Activated naive CD8-positive, alpha-beta T cell treated with anti-CD3 and anti-CD28 coated beads for 36 hours (primary cell): ENCODE data around the gene PHC2. TPM values are rescaled to one million over a fixed set of nuclear protein-coding genes. Genes with fewer than 3 reads are reported as not detected.

ENCODE experiments used
- DNase-seq: peaks from one replicate; pipeline ENCODE4 v3.0.0; 2021
- H3K27ac Mint-ChIP-seq: one replicate; pipeline ENCODE4 v1.8.0; 2022; ENCODE audit warnings: mild to moderate bottlenecking, moderate library complexity, mixed read lengths
- H3K27me3 Mint-ChIP-seq: one replicate; pipeline ENCODE4 v1.8.0; 2022; ENCODE audit warnings: mild to moderate bottlenecking, mixed read lengths
- H3K36me3 Mint-ChIP-seq: one replicate; pipeline ENCODE4 v1.8.0; 2021; ENCODE audit warnings: mild to moderate bottlenecking, mixed read lengths
- H3K4me1 Mint-ChIP-seq: one replicate; pipeline ENCODE4 v1.8.0; 2021; ENCODE audit warnings: mixed read lengths
- H3K4me3 Mint-ChIP-seq: one replicate; pipeline ENCODE4 v1.8.0; 2022; ENCODE audit warnings: mild to moderate bottlenecking, moderate library complexity, mixed read lengths
- H3K9me3 Mint-ChIP-seq: one replicate; pipeline ENCODE4 v1.8.0; 2022; ENCODE audit warnings: mixed read lengths
- total RNA-seq, 2 experiments: library from RNA; stranded (reverse); gene quantifications; one replicate each; pipeline ENCODE4 v1.2.3, GENCODE V29; 2021

PHC2 gene
- total RNA-seq, 2 experiments from 2014 or later = 26.9 to 28.7 TPM

- H3K36me3 Mint-ChIP-seq = no peaks in the 10 kb centered on the region
- H3K4me1 Mint-ChIP-seq = peaks cover 18% of the 10 kb centered on the region
- no peak overlapping the region for H3K4me3 Mint-ChIP-seq
- no peak for DNase-seq
- H3K27me3 Mint-ChIP-seq = peaks cover 43% of the 10 kb centered on the region
- H3K9me3 Mint-ChIP-seq = no peaks in the 10 kb centered on the region
- no peak overlapping the region for H3K27ac Mint-ChIP-seq
Measured at GRCh38 chr1:33378524-33378923, 52.4 kb downstream of the PHC2 start.

DNA sequence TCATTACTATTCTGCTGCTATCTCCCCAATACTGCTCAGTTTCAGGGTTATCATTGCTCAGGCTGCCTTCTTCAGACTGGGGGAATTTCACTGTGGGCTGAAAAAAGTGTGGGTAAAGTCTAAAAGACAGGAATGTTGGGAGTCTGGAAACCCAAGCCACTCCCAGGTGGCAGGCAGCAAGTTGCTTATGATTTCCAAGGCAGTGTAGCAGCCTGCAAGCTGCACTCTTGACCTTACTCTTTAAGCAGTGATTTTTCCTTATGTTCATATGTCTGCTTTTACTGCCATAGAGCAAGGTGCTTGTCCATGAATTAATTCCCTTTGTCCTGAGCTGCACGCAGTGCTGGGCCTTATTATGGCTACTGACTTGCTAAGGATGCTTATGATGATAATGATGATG lies 53.1 kb downstream of the PHC2 start:
- DNase-seq = no peak
- Mint-ChIP-seq H3K9me3 (no peaks in the 10 kb centered on the region), H3K36me3 (no peaks in the 10 kb centered on the region), H3K4me1 (peaks cover 18% of the 10 kb centered on the region), H3K4me3 (no peak overlapping the region), H3K27ac (no peak overlapping the region), H3K27me3 (peaks cover 35% of the 10 kb centered on the region)

GRCh38 chr1:33377013-33377412 lies 53.9 kb downstream of the PHC2 start:
- no peak for DNase-seq
- H3K27me3 Mint-ChIP-seq = peaks cover 28% of the 10 kb centered on the region
- peaks cover 18% of the 10 kb centered on the region for H3K4me1 Mint-ChIP-seq
- no peaks in the 10 kb centered on the region for H3K9me3 Mint-ChIP-seq
- H3K4me3 Mint-ChIP-seq = no peak overlapping the region
- no peaks in the 10 kb centered on the region for H3K36me3 Mint-ChIP-seq
- H3K27ac Mint-ChIP-seq = no peak overlapping the region

- Mint-ChIP-seq H3K27me3 (peaks cover 16% of the 10 kb centered on the region), H3K4me3 (no peak overlapping the region), H3K27ac (no peak overlapping the region), H3K4me1 (peaks cover 10% of the 10 kb centered on the region), H3K9me3 (no peaks in the 10 kb centered on the region), H3K36me3 (no peaks in the 10 kb centered on the region)
- DNase-seq = no peak
Measured at GRCh38 chr1:33375316-33375715, 55.6 kb downstream of the PHC2 start.

GRCh38 chr1:33374336-33375105 lies 56.4 kb downstream of the PHC2 start:
- H3K4me1 Mint-ChIP-seq = peaks cover 3% of the 10 kb centered on the region
- H3K27me3 Mint-ChIP-seq = peaks cover 8% of the 10 kb centered on the region
- no peak overlapping the region for H3K4me3 Mint-ChIP-seq
- H3K9me3 Mint-ChIP-seq = no peaks in the 10 kb centered on the region
- no peak overlapping the region for H3K27ac Mint-ChIP-seq
- DNase-seq = no peak
- H3K36me3 Mint-ChIP-seq = no peaks in the 10 kb centered on the region

DNA sequence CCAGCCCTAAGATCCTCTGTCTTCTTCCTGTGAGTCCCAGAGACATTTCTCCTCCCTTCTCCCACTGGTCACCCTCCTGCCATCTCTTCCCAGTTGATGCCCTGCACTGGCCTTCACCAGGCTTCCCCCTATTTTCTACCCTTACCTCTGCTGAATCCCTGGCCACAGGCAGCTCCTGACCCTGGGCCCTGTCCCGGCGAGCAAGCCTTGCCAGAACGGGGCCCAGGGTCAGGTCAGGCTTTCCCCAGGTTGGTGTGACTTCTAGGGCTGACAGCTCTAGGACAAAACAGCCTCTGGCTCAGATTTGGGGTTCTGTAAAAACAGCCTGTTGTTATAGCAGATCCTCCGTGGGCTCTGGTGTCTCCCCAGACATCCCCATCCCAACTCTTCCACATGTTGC lies 57.3 kb downstream of the PHC2 start:
- H3K9me3 Mint-ChIP-seq = no peaks in the 10 kb centered on the region
- DNase-seq = no peak
- no peak overlapping the region for H3K4me3 Mint-ChIP-seq
- no peak overlapping the region for H3K27ac Mint-ChIP-seq
- no peaks in the 10 kb centered on the region for H3K36me3 Mint-ChIP-seq
- H3K4me1 Mint-ChIP-seq = peaks cover 3% of the 10 kb centered on the region
- H3K27me3 Mint-ChIP-seq = peaks cover 5% of the 10 kb centered on the region

GRCh38 chr1:33372677-33373076 lies 58.2 kb downstream of the PHC2 start:
- no peak overlapping the region for H3K4me3 Mint-ChIP-seq
- no peaks in the 10 kb centered on the region for H3K9me3 Mint-ChIP-seq
- H3K4me1 Mint-ChIP-seq = peaks cover 3% of the 10 kb centered on the region
- H3K36me3 Mint-ChIP-seq = no peaks in the 10 kb centered on the region
- no peak overlapping the region for H3K27ac Mint-ChIP-seq
- H3K27me3 Mint-ChIP-seq = no peaks in the 10 kb centered on the region
- DNase-seq = no peak

DNA sequence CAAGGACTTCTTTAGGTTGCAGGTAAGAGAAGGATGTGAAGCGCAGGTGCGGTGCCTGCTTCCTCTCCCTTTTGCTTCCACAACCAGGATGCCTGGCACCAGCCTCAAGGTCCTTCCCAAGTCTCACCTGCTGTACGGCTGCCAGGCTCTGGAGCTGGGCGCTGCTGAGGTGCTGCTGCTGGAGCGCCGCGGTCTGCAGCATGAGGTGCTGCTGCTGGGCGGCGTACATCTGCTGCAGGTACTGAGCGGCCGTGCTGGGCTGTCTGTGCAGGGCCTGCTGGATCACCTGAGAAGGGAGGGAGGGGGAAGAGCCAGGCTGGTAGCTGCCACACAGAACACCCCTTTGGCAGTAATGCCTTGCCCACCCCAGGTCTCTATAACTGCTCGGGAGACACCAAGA lies 58.7 kb downstream of the PHC2 start:
- peaks cover 3% of the 10 kb centered on the region for H3K4me1 Mint-ChIP-seq
- no peak overlapping the region for H3K27ac Mint-ChIP-seq
- no peak overlapping the region for H3K4me3 Mint-ChIP-seq
- DNase-seq = no peak
- H3K27me3 Mint-ChIP-seq = no peaks in the 10 kb centered on the region
- no peaks in the 10 kb centered on the region for H3K9me3 Mint-ChIP-seq
- H3K36me3 Mint-ChIP-seq = no peaks in the 10 kb centered on the region

GRCh38 chr1:33371334-33371733 lies 59.6 kb downstream of the PHC2 start:
- no peak for DNase-seq
- Mint-ChIP-seq H3K36me3 (no peaks in the 10 kb centered on the region), H3K9me3 (no peaks in the 10 kb centered on the region), H3K4me3 (no peak overlapping the region), H3K27me3 (no peaks in the 10 kb centered on the region), H3K4me1 (no peaks in the 10 kb centered on the region), H3K27ac (no peak overlapping the region)

DNA sequence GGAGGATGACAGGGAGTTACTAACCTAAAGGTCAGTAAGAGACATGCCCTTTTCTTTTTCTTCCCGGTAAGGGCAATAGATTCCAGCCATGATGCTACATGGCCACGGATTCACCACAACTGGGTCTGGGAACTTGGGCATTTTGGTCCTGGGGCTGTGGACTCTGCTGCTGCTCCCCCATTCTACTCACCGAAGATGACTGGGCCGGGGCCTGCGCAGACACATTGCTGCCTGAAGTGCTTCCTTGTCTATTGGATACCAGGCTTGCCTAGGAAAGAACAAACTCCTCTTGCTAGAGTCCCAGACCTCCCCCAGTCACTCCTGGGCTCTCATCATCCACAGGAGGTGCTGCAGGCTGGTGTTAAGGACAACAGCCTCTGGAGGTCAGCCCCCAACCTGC lies 60.1 kb downstream of the PHC2 start:
- Mint-ChIP-seq H3K36me3 (no peaks in the 10 kb centered on the region), H3K27me3 (no peaks in the 10 kb centered on the region), H3K27ac (no peak overlapping the region), H3K4me1 (no peaks in the 10 kb centered on the region), H3K4me3 (no peak overlapping the region), H3K9me3 (no peaks in the 10 kb centered on the region)
- DNase-seq = no peak

DNA sequence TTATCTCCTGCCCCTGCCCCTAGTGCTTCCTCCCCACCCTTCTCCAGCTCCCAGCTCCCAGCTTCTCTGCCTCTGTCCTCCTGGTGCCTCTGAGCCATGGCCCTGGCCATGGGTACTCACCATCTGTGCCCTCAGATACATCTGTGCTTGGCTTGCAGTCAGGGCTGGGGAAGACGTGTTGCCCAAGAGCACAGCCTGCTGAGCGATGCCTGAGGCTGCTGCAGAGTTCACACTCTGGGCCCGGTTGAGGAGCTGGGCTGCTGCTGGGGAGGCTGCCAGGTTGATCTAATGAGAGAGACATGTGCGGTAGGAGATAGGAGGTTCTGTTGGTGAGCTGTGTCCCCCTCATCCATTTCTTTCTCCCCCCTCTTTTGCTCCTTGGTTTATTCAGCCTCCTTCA lies 60.6 kb downstream of the PHC2 start:
- no peaks in the 10 kb centered on the region for H3K4me1 Mint-ChIP-seq
- H3K27ac Mint-ChIP-seq = no peak overlapping the region
- H3K9me3 Mint-ChIP-seq = no peaks in the 10 kb centered on the region
- no peaks in the 10 kb centered on the region for H3K27me3 Mint-ChIP-seq
- DNase-seq = no peak
- no peak overlapping the region for H3K4me3 Mint-ChIP-seq
- H3K36me3 Mint-ChIP-seq = no peaks in the 10 kb centered on the region

- Mint-ChIP-seq H3K4me1 (no peaks in the 10 kb centered on the region), H3K27ac (no peak overlapping the region), H3K4me3 (no peak overlapping the region), H3K9me3 (no peaks in the 10 kb centered on the region), H3K27me3 (no peaks in the 10 kb centered on the region), H3K36me3 (no peaks in the 10 kb centered on the region)
- DNase-seq = no peak
Measured at GRCh38 chr1:33369764-33370163, 61.1 kb downstream of the PHC2 start.

GRCh38 chr1:33369081-33369480 lies 61.8 kb downstream of the PHC2 start:
- H3K27me3 Mint-ChIP-seq = no peaks in the 10 kb centered on the region
- no peak for DNase-seq
- H3K27ac Mint-ChIP-seq = no peak overlapping the region
- no peaks in the 10 kb centered on the region for H3K36me3 Mint-ChIP-seq
- H3K9me3 Mint-ChIP-seq = no peaks in the 10 kb centered on the region
- no peaks in the 10 kb centered on the region for H3K4me1 Mint-ChIP-seq
- H3K4me3 Mint-ChIP-seq = no peak overlapping the region

DNA sequence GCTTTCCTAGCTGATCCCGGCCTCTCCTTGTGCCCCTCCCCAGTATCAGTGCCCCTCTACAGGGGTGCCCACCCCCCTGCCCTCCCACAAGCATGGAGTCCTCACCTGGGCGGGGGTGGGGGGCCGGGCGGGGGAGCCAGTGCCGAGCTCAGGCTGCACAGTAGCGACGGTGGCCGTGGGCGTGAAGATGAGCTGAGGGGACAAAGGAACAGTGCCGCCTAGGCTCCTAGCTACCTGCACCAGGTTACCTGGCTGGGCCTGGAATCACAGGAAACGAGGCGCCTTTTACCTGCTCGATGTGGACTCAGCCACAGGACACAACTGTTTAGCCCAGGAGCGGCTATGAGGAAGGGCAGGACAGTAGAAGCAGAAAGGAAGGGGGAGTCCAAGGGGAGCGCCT lies 62.5 kb downstream of the PHC2 start:
- DNase-seq = no peak
- H3K4me3 Mint-ChIP-seq = no peak overlapping the region
- H3K9me3 Mint-ChIP-seq = no peaks in the 10 kb centered on the region
- no peaks in the 10 kb centered on the region for H3K4me1 Mint-ChIP-seq
- no peaks in the 10 kb centered on the region for H3K36me3 Mint-ChIP-seq
- no peaks in the 10 kb centered on the region for H3K27me3 Mint-ChIP-seq
- H3K27ac Mint-ChIP-seq = no peak overlapping the region

DNA sequence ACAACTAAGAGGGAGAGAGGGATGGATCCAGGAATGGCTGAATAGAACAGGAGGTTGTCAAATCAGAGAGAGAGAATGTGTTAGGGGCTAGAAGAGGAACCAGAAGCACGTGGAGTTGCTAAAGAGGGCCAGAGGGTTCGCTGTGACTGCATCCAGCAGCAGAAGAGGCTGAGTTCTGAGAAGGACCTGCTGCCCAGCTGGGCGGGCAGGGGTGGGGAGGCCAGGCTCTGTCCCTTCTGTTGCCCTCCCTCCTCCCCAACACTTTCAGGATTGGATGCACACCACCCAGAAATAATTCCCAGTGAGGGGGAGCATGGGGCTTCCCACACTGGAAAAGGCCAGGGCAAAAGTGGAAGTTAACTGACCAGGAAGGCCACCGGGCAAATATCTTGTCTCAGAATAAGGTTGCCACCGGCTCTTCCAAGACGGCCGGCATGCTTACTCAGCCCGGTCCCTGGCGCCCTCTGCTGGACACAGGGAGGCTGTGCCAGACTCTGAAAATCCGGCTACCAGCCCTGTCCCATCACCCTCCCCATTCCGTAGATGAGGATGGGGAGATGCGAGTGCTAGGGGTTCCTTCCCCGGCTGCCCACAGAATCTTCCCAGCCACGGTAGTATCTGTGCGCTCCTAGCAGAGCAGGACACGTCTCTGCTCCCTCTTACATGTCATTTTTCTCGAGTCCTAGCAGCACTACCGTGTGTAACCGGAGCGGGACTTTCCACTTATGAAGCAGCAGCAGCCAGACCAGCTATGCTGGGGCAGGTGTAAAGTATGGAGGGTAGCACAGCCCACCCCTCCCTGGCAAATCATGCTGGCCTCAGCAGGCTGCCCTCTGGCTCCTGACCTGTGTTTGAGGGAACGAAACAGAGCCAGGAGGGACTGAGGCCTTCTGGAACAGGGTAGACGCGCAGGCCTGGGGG lies 63.1 kb downstream of the PHC2 start:
- Mint-ChIP-seq H3K36me3 (no peaks in the 10 kb centered on the region), H3K27me3 (no peaks in the 10 kb centered on the region), H3K4me3 (no peak overlapping the region), H3K4me1 (no peaks in the 10 kb centered on the region), H3K27ac (no peak overlapping the region), H3K9me3 (no peaks in the 10 kb centered on the region)
- DNase-seq = peak; percentile 79
